Activated T-helper 1 cell treated with anti-CD3 and anti-CD28 coated beads, Interleukin-12 subunit alpha, Interleukin-12 subunit beta, Interleukin-2, Interleukin-4 antibody, amounts not matched to agents 30 ng/mL and 10 ng/mL and 1 ng/mL, durations not matched to agents 14 hours and 24 hours and 36 hours (primary cell): Measurements from ENCODE around the gene GJA3. TPM values are rescaled to one million over a fixed set of nuclear protein-coding genes. Genes with fewer than 3 reads are reported as not detected.

Source experiments
- DNase-seq: peaks from one replicate; pipeline ENCODE4 v3.0.0; 2021; ENCODE audit warnings: low spot score
- H3K27ac Mint-ChIP-seq: one replicate; pipeline ENCODE4 v1.8.0; 2021; ENCODE audit warnings: mild to moderate bottlenecking, mixed read lengths
- H3K27me3 Mint-ChIP-seq: one replicate; pipeline ENCODE4 v1.8.0; 2022; ENCODE audit warnings: mild to moderate bottlenecking, moderate library complexity, mixed read lengths; ENCODE audit not compliant: insufficient read depth
- H3K36me3 Mint-ChIP-seq: one replicate; pipeline ENCODE4 v1.8.0; 2021; ENCODE audit warnings: low read depth, mixed read lengths
- H3K4me1 Mint-ChIP-seq: one replicate; pipeline ENCODE4 v1.8.0; 2021; ENCODE audit warnings: low read depth, mixed read lengths
- H3K4me3 Mint-ChIP-seq: one replicate; pipeline ENCODE4 v1.8.0; 2021; ENCODE audit warnings: mild to moderate bottlenecking, moderate library complexity, mixed read lengths
- H3K9me3 Mint-ChIP-seq: one replicate; pipeline ENCODE4 v1.8.0; 2021; ENCODE audit warnings: mixed read lengths
- intact Hi-C: fragments of 100-400 bp; cut with micrococcal nuclease; formaldehyde crosslinking; loops from one replicate; pipeline ENCODE4 v1.15.1; 2024
- total RNA-seq: library from RNA; stranded (reverse); gene quantifications from 2 replicates; pipeline ENCODE4 v1.2.3, GENCODE V29; 2022

GJA3 gene
- total RNA-seq, 1 donor from 2014 or later, result not detected

DNA sequence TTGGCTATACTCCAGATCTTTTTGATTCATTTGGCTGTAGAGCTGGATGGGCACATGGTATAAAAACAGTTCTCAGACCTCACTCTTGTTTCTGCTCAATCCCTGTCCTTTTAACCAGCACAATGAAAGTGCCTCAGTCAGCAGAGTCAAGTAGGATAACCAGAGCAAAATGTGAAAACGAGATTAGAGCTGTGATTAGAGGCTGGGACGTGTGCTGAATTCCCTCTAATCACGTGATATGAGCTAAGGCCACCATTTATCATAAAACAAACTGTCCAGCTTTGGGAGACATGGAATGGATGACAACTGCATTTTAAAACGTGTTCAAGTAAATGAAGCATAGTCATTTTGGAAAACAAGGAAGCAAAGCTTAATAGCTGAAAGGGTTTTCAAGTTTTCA lies 54.1 kb downstream of the GJA3 start:
- H3K9me3 Mint-ChIP-seq, result no peaks in the 10 kb centered on the region
- DNase-seq, result no peak

GRCh38 chr13:20105161-20105689 lies 55.6 kb downstream of the GJA3 start:
- Mint-ChIP-seq H3K27me3 (peaks cover 21% of the 10 kb centered on the region), H3K36me3 (no peaks in the 10 kb centered on the region), H3K4me1 (no peaks in the 10 kb centered on the region), H3K4me3 (no peak overlapping the region), H3K9me3 (no peaks in the 10 kb centered on the region), H3K27ac (no peak overlapping the region)
- intact Hi-C loops, result no loop called here
- DNase-seq, result no peak

More for the DNA sequence above, 54.1 kb downstream of the GJA3 start:
- H3K27me3 Mint-ChIP-seq, result peaks cover 18% of the 10 kb centered on the region
- no peaks in the 10 kb centered on the region for H3K36me3 Mint-ChIP-seq
- no peak overlapping the region for H3K27ac Mint-ChIP-seq
- intact Hi-C loops, result no loop called here
- no peak overlapping the region for H3K4me3 Mint-ChIP-seq
- H3K4me1 Mint-ChIP-seq, result no peaks in the 10 kb centered on the region

GRCh38 chr13:20102525-20103180 lies 58.2 kb downstream of the GJA3 start:
- no peaks in the 10 kb centered on the region for H3K36me3 Mint-ChIP-seq
- intact Hi-C loops, result no loop called here
- no peaks in the 10 kb centered on the region for H3K4me1 Mint-ChIP-seq
- DNase-seq, result no peak
- no peak overlapping the region for H3K4me3 Mint-ChIP-seq
- H3K27ac Mint-ChIP-seq, result no peak overlapping the region
- no peaks in the 10 kb centered on the region for H3K9me3 Mint-ChIP-seq
- peaks cover 22% of the 10 kb centered on the region for H3K27me3 Mint-ChIP-seq

- H3K4me3 Mint-ChIP-seq, result no peak overlapping the region
- peaks cover 22% of the 10 kb centered on the region for H3K27me3 Mint-ChIP-seq
- no peak for DNase-seq
Measured at GRCh38 chr13:20101467-20102316, 59.2 kb downstream of the GJA3 start.

GRCh38 chr13:20099319-20099718 lies 61.5 kb downstream of the GJA3 start:
- H3K9me3 Mint-ChIP-seq, result no peaks in the 10 kb centered on the region
- no peaks in the 10 kb centered on the region for H3K36me3 Mint-ChIP-seq
- H3K27me3 Mint-ChIP-seq, result peaks cover 27% of the 10 kb centered on the region
- no peak overlapping the region for H3K4me3 Mint-ChIP-seq
- H3K27ac Mint-ChIP-seq, result no peak overlapping the region
- intact Hi-C loops, result no loop called here
- no peak for DNase-seq
- H3K4me1 Mint-ChIP-seq, result no peaks in the 10 kb centered on the region

More at GRCh38 chr13:20101467-20102316, 59.2 kb downstream of the GJA3 start:
- no peaks in the 10 kb centered on the region for H3K4me1 Mint-ChIP-seq
- intact Hi-C loops, result no loop called here
- H3K9me3 Mint-ChIP-seq, result no peaks in the 10 kb centered on the region
- no peak overlapping the region for H3K27ac Mint-ChIP-seq
- no peaks in the 10 kb centered on the region for H3K36me3 Mint-ChIP-seq

DNA sequence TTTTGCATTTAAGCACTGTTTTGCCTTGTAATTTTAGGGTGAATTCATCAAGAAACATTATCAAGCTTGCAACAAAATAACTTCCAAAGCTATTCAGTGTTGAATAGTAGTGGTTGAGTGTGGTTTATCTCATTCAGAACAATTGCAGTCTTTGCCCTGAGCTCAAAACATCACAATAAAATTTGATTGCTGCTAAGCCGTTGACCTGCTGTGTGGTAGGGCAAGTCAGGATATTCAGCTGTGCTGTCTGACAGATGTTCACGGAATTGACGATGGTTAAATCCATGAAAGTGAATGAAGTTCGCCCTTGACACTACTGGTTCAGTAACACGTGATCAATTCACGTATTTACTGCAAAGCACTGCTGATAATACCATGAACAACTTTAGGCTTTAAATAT lies 66.9 kb downstream of the GJA3 start:
- intact Hi-C loops, result no loop called here
- Mint-ChIP-seq H3K4me3 (no peak overlapping the region), H3K36me3 (no peaks in the 10 kb centered on the region), H3K4me1 (no peaks in the 10 kb centered on the region), H3K9me3 (no peaks in the 10 kb centered on the region), H3K27me3 (peaks cover 16% of the 10 kb centered on the region), H3K27ac (no peak overlapping the region)
- no peak for DNase-seq

GRCh38 chr13:20090349-20090748 lies 70.5 kb downstream of the GJA3 start:
- Mint-ChIP-seq H3K27me3 (peaks cover 6% of the 10 kb centered on the region), H3K4me3 (no peak overlapping the region), H3K9me3 (no peaks in the 10 kb centered on the region), H3K4me1 (no peaks in the 10 kb centered on the region), H3K27ac (no peak overlapping the region), H3K36me3 (peaks cover 15% of the 10 kb centered on the region)
- no peak for DNase-seq
- intact Hi-C loops, result loop anchor here (1.0 kb wide), 1 partner anchor 73 kb away; no protein-coding TSS in a partner anchor

Other genes starting within 250 kb of the GJA3 start
- 60.9 and 65.1 TPM in 2 replicates for gene ZMYM2, start 202.3 kb downstream of the GJA3 start, total RNA-seq
- gene GJB2, start 31.9 kb upstream of the GJA3 start, total RNA-seq, result 2.9 TPM in 2 replicates
- 0.76 and 0.99 TPM in 2 replicates for gene GJB6, start 71.3 kb upstream of the GJA3 start, total RNA-seq